Liver (tissue), 9 donors: Measurements from ENCODE around the gene TPSB2. TPM values are rescaled to one million over a fixed set of nuclear protein-coding genes. Genes with fewer than 3 reads are reported as not detected.
"Not testable (repeated sequence)": the region's sequence is repeated elsewhere in the genome, so short reads cannot be mapped to it uniquely, and the experiment has no call there.

Experiments used
- DNase-seq: peaks from one replicate; pipeline ENCODE4 v3.0.0-alpha.2; 2017; ENCODE audit warnings: low spot score
- H3K27ac ChIP-seq, 2 donors: one replicate each; pipeline ENCODE4 v1.7.0; 2013; ENCODE audit warnings: inconsistent platforms in 2 of 2, low read length in 2 of 2, control low read depth in 1 of 2, low read depth in 1 of 2, mild to moderate bottlenecking in 1 of 2
- H3K27me3 ChIP-seq, 4 donors: one replicate each; pipeline versions ENCODE4 v1.6.1 to v1.7.0; 2013; ENCODE audit warnings: low read length in 3 of 4, inconsistent platforms in 1 of 4, mild to moderate bottlenecking in 1 of 4, moderate library complexity in 1 of 4; ENCODE audit not compliant: control insufficient read depth in 4 of 4, insufficient read depth in 4 of 4
- H3K36me3 ChIP-seq, 4 donors: one replicate each; pipeline versions ENCODE4 v1.6.1 to v1.7.0; 2013; ENCODE audit warnings: low read length in 3 of 4, mild to moderate bottlenecking in 3 of 4, low read depth in 1 of 4, moderate library complexity in 1 of 4; ENCODE audit not compliant: control insufficient read depth in 4 of 4, insufficient read depth in 3 of 4
- H3K4me1 ChIP-seq, 4 donors: one replicate each; pipeline versions ENCODE4 v1.6.1 to v1.7.0; 2013; ENCODE audit warnings: low read length in 3 of 4, mild to moderate bottlenecking in 3 of 4, moderate library complexity in 1 of 4; ENCODE audit not compliant: control insufficient read depth in 4 of 4, insufficient read depth in 4 of 4
- H3K4me3 ChIP-seq, 3 donors: one replicate each; pipeline versions ENCODE4 v1.6.1 to v1.7.0; 2013; ENCODE audit warnings: low read length in 3 of 3, control low read depth in 1 of 3, low read depth in 1 of 3, mild to moderate bottlenecking in 1 of 3
- H3K9ac ChIP-seq, 2 donors: one replicate each; pipeline ENCODE4 v1.7.0; 2013; ENCODE audit warnings: low read length in 2 of 2, mild to moderate bottlenecking in 2 of 2, moderate library complexity in 2 of 2, control low read depth in 1 of 2, low read depth in 1 of 2
- H3K9me3 ChIP-seq, 4 donors: one replicate each; pipeline versions ENCODE4 v1.6.1 to v1.7.0; 2013; ENCODE audit warnings: low read length in 3 of 4; ENCODE audit not compliant: control insufficient read depth in 4 of 4
- EGR1 ChIP-seq, 2 donors: IDR thresholded peaks; 2 replicates each; pipeline ENCODE4 v1.6.1; 2016 to 2018; ENCODE audit warnings: antibody characterized with exemption in 2 of 2, low read depth in 2 of 2
- HNF4A ChIP-seq, 2 donors: conservative IDR thresholded peaks; 2 replicates each; pipeline ENCODE4 v1.6.1; 2016; ENCODE audit warnings: antibody characterized with exemption in 2 of 2, mild to moderate bottlenecking in 2 of 2
- REST ChIP-seq: IDR thresholded peaks from 2 replicates; pipeline ENCODE4 v1.6.1; 2016; ENCODE audit warnings: antibody characterized with exemption, mild to moderate bottlenecking
- YY1 ChIP-seq: IDR thresholded peaks from 2 replicates; pipeline ENCODE4 v1.6.1; 2016; ENCODE audit warnings: antibody characterized with exemption, mild to moderate bottlenecking
- ZBTB33 ChIP-seq: IDR thresholded peaks from 2 replicates; pipeline ENCODE4 v1.6.1; 2016; ENCODE audit warnings: antibody characterized with exemption
- WGBS: extraction: QIAGEN DNeasy Blood & Tissue Kit; methylation state at CpG from one replicate; pipeline ENCODE4 v1.1.7; 2013; 5-methylcytosine and 5-hydroxymethylcytosine counted together
- polyA plus RNA-seq, 2 donors: library from polyadenylated mRNA; stranded (reverse) in 1 of 2; unstranded in 1 of 2; fragments of 200-250 nt in 1 of 2; fragments of >200 nt in 1 of 2; fragmentation: Nextera tagmentation in 1 of 2; extraction: Ambion mirVana in 1 of 2; gene quantifications; one replicate each; pipeline versions ENCODE4 v1.2.1 to v1.2.3, GENCODE V29; 2013 to 2015
- total RNA-seq, 2 donors: library from RNA; depleted of rRNA; stranded (reverse); fragments of >200 nt; gene quantifications; one replicate each; pipeline ENCODE4 v1.2.3, GENCODE V29; 2014
- TF ChIP-seq, protein P1 (sequence below): IDR thresholded peaks from 2 replicates; pipeline ENCODE4 v1.6.1; 2016; ENCODE audit warnings: antibody characterized with exemption
- donor health status: healthy.
- donor health status: healthy.
- donor health status: healthy.
- donor health status: healthy.
- donor health status: healthy.

The TPSB2 gene
- total and polyA plus RNA-seq, 4 donors: 0.09 to 12.7 (median 0.45) TPM

GRCh38 chr16:1271380-1271723 is 41.4 kb upstream of the TPSB2 start:
- no peaks in the 10 kb centered on the region for H3K9me3 ChIP-seq
- no peaks in the 10 kb centered on the region for H3K27me3 ChIP-seq
- WGBS: 89% methylated on average over 12 of the region's 12 CpGs
- no peak overlapping the region for H3K4me3 ChIP-seq
- no peaks in the 10 kb centered on the region for H3K4me1 ChIP-seq
- no peak for DNase-seq
- H3K36me3 ChIP-seq: no peaks in the 10 kb centered on the region
- TF ChIP-seq YY1: no peak
- TF ChIP-seq EGR1 (IDR thresholded peaks at IDR 0.05; ENCODE audit: low read depth in 2 of 2): no peak
- no peak for TF ChIP-seq HNF4A (conservative IDR thresholded peaks at IDR 0.05)
- TF ChIP-seq, protein P1, sequence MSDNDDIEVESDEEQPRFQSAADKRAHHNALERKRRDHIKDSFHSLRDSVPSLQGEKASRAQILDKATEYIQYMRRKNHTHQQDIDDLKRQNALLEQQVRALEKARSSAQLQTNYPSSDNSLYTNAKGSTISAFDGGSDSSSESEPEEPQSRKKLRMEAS: no peak
- TF ChIP-seq ZBTB33: no peak
- H3K27ac ChIP-seq: no peak overlapping the region
- no peak overlapping the region for H3K9ac ChIP-seq

GRCh38 chr16:1269418-1269817 is 39.4 kb upstream of the TPSB2 start:
- not testable (repeated sequence) for H3K9ac ChIP-seq, H3K27ac ChIP-seq, H3K4me3 ChIP-seq, H3K4me1 ChIP-seq, H3K9me3 ChIP-seq, H3K27me3 ChIP-seq, DNase-seq, H3K36me3 ChIP-seq
- WGBS: 95% methylated on average over 7 of the region's 7 CpGs

DNA sequence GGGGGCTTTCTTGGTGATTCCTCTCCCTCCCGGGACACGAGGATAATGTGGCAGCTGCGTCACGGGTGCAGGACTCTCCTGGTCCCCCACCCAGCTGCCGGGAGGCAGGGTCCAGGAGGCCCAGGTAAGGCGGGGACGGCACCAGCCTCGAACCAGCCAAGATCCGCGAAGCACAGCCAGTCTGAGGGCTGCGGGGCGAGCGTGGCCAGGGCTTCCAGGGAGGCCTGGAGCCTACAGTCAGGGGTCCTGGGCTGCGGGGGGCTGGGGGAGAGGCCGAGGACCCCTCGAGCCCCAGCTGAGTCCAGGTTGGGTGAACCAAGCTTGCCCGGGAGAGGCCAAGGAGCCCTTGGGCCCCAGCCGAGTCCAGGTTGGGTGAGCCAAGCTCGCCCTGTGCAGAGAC is 35.8 kb upstream of the TPSB2 start:
- no peak for DNase-seq

More for the DNA sequence above, 35.8 kb upstream of the TPSB2 start:
- no peak for TF ChIP-seq REST
- peaks cover 0 to 5% (median 0%) of the 10 kb centered on the region in 4 donors for H3K27me3 ChIP-seq
- H3K36me3 ChIP-seq: no peaks in the 10 kb centered on the region
- H3K9me3 ChIP-seq: no peaks in the 10 kb centered on the region
- H3K9ac ChIP-seq: no peak overlapping the region
- no peak overlapping the region for H3K4me3 ChIP-seq
- H3K27ac ChIP-seq: no peak overlapping the region
- 90% methylated on average over 19 of the region's 19 CpGs for WGBS
- H3K4me1 ChIP-seq: no peaks in the 10 kb centered on the region
